Hair follicular keratinocyte (primary cell): ENCODE results near the gene PKP4. TPM values are rescaled to one million over a fixed set of nuclear protein-coding genes. Genes with fewer than 3 reads are reported as not detected.

Source experiments
- total RNA-seq: library from RNA; depleted of rRNA; stranded (reverse); fragments of >200 nt; gene quantifications from 2 replicates; pipeline ENCODE4 v1.2.3, GENCODE V29; 2015

The PKP4 gene
- total RNA-seq = 29.8 and 36.5 TPM in 2 replicates

DNA sequence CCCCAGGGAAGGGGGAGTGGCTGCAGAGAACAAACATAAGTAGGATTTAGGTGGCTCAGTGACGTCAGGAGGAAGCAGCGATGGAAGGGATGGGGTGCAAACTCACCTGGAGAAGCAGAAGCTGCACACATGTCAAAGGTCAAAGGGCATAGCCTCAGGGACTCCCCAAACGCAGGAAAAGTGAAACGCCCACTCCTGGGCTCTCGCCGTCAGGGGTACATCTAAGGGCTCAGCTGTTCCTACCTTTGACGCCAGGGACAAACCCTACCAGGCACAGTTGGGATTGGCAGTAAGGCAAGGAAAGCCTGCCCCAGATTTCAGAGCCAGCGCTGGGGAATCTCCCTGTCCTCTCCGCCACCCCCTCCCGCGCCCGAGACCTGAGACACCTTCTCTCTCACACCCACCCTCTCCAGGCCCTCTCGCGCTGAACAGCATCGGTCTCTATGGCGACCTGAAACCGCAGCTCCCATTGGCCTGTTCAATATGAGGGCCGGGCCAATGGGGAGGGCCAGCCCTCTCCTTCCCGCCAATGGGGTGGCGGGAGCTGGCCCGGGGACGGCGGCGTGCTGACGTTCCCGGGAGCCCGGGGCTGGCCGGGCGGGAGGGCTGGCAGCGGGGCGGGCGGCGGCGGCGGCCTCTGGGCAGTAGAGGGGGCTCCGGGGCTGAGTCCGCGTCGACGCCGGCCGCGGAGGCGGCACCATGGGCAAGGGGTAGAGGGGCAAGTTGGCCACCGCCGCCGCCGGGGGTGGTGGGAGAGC is at the start of gene PKP4, which contains the start of gene CCDC148:
Gene PKP4 (plus strand): TSS at position 644 of the 758 bp plus-strand sequence. CDS start 76,233 bp downstream, outside the sequence.
Gene CCDC148 (minus strand): TSS at position 445 of the 758 bp plus-strand sequence. CDS start 314 bp downstream, at position 131.

Other genes with a start within 250 kb of the PKP4 start
- gene CCDC148, start 199 bp upstream of the PKP4 start, total RNA-seq = 0.19 TPM in 1 of 2 replicates, not detected in the other